AG08396 (cell line): ENCODE results near the gene GPC6.

Experiments
- DNase-seq: peaks from one replicate; pipeline ENCODE4 v3.0.0; 2012; ENCODE audit warnings: low spot score, mixed read lengths

GPC6 gene

DNA sequence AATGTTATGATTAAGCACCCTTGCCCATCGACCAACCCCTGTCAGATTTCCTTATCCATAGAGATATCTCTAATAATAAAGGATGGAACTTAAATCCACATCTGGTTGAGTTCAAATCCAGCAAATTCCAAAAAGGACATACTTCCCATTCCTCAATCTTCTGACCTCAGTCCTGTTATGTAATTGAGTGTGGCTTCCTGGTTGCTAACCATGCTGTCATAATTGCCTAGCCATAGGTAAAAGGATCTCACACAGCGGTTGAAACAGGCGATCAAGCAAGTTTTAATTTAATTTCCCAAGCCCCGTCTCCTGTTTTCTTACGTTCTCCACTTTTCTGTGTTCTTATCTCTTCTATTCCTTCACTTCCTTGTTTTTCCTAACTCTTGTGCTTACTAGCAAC, 550.3 kb downstream of the GPC6 start:
- DNase-seq = peak; percentile 9

DNA sequence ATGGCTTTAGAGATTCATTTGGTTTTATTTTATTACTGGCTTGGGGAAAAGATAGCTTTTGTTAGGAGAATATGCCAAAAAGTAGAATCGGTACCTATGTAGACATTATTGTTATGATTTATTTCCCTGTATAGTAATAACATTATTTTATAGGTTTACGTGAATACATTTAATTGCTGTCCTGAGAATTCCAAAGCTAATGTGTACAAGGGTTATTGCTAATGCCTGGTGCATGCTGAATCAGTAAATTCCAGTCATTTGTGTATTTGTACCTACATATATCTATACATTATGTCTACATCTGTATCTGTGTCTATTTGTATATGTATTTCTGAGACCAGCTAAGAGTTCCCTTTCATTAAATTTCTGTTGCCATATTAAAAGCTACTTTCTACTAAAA, 550.9 kb downstream of the GPC6 start:
- no peak for DNase-seq

DNA sequence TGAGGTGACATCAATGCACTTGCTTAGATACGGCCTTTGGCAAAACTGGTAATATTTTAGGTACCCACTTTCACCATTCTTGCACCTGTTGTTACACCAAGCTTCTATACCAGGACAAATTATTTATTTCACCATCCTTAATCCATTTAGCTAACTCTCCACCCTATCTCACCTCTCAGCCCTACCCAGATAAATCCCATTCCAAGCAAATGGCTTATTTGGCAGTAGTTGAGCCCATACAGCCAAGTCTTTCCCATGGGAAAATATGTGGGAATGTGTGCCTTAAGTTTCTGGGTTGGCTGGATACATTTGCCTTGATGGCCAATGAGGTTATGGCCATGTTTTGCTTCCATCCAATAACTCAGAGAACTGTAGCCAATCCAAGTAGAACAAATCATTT, 551.9 kb downstream of the GPC6 start:
- DNase-seq = no peak

DNA sequence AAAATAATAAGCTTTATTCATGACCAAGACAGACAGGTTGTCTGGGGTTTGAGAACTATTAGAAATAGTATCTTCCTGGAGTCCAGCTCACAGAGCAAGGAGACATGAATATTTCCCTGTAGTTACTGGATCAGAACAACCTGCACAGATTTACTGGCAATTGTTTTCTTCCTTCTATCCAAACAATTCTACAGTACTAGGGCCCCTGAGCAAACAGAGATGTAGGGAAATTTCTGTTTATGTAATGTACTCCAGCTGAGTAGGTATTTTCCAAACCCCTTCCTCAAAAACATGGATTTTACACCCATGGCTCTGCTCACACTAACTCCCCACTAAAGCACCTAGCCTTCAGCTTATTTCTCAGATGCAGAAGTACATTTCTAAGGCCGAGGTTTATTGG, 557.6 kb downstream of the GPC6 start:
- no peak for DNase-seq

DNA sequence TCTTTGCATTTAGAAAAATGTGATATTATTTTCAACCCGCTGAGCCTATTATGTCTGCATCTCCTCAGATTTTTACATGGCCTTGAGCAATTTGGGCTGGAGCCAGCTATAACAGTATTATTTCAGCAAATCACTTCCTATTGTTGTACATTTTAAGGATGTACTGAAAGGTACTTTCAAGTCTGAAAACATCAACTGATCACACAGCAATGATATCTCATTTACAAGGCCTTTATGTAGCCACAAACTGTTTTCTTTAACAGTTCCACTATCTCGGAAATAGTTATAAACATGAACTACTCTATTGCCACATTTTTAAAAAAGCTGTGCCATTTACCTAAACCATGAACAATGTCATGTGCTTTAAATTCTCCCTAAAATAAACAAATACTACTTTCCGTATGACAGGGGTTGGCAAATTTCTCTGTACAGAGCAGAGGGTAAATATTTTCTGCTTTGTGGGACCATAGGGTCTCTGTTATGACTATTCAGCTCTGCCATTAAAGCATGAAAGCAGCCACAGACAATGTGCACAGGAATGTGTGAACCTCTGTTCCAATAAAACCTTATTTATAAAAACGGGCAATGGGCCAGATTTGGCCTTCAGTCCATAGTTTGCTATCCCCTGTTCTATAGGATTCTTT, 560.4 kb downstream of the GPC6 start:
- no peak for DNase-seq

DNA sequence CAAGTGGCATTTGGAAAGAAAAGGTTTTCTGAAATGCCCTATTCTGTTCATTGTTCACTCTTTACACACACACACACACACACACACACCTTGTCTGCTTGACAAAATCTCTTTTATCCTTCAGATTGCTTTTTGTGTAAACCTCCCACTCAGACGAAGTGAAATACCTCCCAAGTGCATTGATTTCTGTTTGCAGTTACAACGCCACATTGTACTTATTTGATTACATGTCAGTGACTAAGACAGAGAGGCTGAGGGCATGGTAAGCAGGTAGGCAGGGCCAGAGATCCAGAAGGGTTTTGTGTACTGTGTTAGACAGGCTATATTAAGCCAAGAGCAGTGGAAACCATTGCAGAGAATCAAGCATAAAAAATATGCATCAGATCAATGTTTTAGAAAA, 561.8 kb downstream of the GPC6 start:
- no peak for DNase-seq

DNA sequence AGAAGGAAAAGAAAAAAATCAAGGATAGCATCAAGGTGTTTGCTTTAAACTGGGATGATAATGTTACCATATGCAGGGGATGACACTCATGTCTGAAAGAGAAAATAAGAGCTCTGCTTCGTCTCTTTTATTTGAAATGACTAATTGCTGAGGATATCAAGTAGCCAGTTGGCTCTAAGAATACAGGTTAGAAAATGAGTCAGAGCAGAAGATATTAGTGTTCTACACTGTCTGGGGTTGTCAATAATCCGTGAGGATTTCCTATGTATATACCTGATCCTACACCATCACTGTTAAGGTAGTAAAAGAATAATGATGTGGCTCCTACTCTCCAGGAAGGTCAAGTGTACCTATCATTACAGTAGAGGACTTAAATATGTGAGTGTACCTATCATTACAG, 562.5 kb downstream of the GPC6 start:
- no peak for DNase-seq

DNA sequence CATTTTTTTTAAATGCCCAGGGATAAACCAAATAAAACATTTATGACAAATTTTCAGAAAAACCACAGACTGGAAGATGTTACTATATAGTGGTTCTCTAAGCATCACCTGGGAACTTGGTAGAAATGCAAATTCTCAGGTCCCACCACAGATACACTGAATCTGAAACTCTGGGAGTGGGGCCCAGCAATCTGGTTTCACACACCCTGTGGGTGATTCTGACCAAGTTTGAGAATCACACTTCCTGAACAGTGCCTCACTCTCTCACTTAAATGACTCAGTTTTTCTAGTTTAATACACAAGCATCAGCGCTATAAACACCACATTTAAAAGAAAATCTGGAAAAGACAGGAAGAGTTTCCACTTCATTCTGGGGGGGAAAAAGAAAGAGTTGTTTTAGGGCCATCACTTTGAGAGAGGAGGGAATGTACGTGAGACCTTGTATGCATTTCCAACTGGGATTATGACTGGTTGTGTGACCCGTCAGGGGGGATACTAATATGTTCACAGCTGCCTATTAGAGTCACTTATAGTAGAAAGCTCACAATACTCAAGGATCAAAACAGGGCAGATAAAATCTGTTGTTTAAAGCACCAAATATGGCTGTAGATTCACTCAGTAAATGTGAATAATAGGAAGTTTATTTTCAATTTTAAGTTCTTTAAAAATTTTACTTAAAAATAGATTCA, 567.7 kb downstream of the GPC6 start:
- no peak for DNase-seq

DNA sequence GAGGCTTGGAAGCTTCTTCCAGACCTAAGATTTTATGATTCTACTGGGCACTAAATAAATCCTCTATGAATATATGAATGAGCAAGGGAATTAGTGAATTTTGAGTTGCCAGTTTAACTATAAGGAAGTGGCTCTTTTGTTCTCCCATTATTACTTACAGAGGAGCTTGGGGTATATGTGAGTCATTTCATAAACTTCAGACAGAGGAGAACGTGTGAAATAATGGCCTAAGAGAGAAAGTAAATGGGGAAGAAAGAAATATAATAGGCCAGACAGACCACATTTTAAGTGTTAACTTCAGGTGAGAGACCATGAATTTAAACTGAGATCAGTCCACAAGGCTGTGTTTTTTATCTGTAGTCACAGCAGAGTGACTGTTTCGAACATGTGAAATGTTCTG, 570.9 kb downstream of the GPC6 start:
- DNase-seq = no peak

DNA sequence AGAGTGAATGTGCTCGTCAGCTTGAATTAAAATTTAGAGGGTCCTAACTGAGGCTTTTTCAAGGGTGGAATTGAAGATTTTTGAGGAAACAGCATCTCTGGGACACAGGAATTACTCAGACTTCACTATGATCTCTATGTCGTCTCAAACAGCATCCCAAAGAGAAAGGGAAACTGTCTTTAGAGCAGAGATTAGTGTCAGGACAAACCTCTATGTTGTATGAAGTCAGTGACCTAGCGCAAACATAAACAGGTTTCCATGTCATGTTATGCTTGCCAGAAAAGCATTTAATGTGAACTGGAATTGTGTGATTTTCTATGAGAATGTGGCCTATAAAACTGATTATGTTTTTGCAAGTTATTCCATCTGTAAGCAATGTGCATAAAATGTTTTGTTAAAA, 573.7 kb downstream of the GPC6 start:
- DNase-seq = no peak

DNA sequence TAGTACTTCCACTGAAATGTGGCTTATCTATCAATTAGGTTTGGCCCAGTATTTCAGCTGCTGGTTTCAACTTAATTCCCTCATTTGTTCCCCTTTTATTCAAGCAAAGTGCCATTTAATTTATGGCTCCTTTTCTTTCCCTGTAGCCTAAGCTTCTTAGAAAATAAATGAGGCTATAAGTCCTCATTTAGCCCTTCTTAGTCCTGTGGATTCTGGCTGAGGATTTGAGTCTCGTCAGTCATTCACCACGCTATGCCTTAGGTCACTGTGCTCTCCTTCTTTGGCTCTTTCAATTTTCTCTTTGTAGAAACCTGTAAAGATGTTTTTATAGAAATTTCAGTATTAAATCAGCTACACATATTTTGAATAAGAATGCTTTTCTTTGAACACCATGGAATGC, 579.1 kb downstream of the GPC6 start:
- DNase-seq = no peak

DNA sequence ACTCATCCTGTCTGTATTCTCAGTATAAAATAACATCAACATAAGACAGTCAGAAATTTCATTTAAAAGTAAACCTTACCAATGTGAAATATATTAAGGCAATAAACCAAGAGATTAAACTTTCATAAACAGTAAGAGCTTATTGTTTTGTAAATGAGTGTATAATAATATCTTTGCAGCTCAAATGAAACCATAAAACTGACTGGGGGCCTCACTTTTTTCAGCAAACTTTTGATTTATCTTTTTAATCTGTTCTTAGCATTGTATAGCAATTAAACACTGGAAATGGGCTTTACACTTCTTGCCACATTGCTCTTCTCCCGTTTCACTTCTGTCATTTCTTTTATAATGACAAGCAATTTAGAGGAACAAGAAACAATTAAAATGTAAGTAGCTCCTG, 580.3 kb downstream of the GPC6 start:
- DNase-seq = no peak

DNA sequence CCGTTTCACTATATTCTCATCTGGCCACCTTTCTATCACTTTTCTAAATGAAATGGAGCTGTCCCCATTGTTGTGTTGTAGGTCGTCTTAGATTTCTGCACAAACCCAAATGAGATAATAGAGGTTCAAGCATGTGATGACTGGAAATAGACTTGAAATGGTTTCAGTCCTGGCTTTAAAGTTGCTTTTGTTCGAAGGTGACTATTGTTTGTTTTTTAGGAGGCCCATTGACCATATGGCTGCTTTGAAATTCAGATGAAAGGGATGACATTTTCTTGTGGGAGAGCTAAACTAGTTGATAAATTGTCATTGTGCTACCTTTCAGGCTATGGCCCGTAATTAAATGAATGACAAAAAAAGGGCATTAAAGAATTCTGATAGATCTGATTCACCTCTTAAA, 583.7 kb downstream of the GPC6 start:
- DNase-seq = no peak

DNA sequence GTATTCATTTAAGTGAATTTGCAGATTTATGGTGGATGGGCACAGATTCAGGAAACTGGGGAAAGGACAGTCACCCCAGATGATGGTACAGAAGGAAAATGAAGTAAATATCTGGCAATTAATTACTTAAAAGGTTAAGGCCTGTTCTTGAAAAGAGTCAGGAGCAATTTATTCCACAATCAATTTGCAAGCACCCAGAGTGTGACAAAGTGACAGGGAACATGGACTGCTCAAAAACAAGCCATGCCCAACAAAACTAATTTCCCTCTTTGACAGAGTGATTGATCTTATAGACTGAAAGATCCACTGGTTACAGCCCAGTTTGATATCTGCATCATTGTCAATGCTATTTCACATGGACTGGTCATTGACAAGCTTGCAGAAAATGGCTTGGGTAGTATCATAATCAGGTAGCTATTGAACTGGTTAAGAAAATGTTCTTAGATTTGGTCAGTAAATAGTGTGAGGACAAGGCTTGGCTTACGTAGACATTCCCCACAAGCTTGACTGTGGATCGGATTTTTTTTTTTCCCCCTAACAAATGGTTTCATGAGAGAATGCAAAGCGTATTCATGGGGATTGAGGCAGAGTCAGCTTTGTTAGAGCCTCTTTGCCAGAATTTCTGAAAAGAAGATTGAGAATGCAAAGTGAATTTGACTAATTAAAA, 584.6 kb downstream of the GPC6 start:
- no peak for DNase-seq

DNA sequence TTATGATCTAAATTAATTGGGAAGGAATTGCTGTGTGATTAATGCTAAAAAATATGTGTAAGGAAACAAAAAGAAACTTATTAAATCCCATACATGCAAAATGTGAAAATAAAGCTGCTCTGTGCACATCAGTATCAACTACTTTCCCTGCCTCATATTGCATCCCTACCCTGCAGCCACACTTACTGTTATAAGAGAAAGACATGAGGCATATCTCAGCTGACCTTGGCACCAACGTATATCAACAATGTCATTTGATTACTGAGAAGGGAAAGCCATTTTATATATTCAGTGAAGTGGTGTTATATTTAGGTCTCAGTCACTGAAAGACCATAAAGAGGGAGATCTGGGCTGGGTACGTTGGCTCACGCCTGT, 585.1 kb downstream of the GPC6 start:
- DNase-seq = no peak

DNA sequence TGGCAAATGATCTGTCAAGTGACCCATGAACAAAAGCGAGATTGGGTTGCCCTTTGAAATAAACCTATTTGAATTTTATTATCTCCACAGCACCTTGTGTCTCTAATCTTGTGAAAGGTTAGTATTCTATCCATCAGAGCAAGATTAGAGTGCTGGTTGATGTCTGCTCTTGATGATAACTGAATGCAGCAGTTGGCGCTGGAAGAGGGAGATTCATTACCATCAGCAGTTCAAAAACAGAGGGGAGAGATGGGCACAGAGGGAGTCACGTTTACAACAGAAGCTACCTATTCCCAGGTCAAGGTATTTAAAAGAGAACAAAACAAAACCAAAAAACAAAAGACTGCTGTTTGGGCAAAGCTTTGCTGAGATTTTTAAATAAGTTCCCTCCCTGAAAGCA, 588.1 kb downstream of the GPC6 start:
- DNase-seq = no peak

DNA sequence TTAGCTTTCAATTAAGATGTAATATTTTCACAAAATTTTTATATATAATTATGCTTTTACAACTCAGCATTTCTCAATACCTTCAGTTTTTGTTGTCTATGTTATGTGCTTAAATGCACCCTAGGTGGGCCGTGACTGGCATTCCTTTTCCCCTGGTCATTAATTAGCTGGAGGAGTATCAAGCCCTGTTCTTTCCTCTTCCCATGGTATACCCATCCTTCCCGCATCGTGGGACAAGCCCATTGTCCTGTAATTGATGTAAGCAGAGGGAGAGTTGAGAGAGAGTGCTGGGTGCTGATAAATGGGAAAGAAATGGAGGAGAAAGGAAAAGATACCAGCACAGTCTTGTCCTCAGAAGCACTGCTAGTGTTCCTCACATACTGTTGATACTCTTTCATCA, 591.7 kb downstream of the GPC6 start:
- DNase-seq = no peak

DNA sequence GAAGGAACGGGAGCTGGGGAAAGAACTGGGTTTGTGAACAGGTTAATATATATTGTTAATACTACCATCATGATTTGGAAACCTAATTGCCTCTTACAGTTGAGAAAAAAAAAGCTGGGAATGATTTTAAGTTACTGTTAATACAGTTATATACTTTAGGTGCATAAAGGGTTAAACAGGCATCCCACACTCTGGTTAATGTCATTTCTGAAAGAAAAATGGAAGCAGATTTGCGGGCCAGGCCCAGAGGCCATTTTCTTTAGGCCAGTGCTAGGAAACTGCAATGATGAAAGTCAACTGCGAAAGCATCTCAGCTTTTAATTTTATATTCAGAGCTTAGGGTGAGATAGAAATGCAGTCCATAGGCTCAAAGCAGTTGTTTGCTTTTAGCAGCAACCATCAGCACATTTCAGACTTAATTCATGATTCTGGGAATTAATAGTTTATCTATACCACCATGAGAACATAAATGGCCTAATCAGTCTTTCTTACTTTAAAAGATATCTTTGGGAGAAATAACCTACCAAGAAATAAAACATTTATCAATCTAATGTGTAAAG, 592.8 kb downstream of the GPC6 start:
- DNase-seq = no peak

DNA sequence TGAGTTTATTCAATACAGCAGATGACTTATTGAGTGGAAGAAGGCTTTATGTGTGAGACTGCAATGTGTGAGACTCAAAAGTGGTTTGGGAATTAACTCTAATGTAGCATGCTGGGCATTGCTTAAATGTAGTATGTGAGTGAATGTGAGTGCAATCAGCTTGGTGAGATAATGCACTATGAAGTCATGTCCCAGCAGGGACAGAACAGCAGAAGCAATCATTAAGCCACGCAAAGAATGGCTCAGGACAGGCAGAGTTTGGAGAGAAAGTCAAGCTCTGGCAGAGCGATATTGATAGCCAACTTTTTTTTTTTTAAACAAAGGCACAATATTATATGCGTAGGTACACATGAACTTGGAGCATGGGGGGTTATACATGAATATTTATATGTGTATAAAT, 597.7 kb downstream of the GPC6 start:
- no peak for DNase-seq

DNA sequence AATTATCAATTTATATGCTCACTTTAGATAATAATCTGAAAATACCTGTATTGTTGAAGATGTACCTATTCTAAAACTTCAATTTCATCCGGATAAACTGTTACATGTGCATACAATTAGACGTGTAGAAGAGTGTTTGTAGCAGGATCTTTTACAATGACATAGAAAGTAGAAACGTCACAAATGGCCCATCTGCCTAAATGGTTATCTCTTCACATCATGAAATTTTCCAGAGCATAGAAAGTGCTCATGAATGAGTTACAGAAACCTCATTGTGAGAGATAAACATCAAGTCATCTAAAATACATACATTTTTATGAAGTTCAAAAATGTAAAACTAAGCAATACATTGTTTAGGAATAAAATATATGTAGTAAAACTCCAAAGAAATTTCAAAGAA, 607.4 kb downstream of the GPC6 start:
- no peak for DNase-seq

DNA sequence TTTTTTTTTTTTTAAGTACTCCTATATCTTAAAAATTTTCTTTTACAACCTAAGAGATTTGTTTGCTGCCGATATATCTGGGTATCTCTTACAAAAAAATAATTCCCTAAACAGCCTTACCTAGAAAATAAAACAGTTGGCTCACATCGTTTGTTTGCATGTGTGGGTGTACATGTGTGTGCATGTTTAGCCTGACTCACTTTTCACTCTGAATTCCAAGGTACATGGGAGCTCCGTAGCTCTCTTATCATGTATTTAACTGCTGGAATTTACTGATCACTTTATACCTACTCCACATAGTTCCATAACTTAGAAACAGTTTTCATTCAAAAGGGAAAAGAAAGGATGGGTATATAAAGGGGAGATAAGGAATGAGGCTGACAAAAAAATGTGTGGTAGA, 616.5 kb downstream of the GPC6 start:
- DNase-seq = no peak

DNA sequence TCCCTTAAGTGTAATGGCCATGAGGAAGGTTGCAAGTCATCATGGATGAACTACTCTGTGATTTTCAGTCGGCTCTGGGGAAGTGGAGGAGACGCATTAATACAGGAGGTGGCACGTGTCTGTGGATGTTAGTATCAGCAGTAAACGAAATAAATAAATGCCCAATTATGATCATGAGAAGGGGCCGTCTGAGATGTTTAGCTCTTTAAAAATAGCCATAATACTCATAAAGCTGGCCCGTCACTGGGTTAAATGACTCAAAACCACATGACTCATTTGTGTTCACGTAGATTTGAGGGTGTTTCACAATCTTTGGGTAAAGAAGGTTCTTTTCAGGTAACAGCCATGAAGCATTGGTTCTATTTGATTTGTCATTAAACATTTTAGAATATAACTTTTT, 620.6 kb downstream of the GPC6 start:
- DNase-seq = peak; percentile 52

DNA sequence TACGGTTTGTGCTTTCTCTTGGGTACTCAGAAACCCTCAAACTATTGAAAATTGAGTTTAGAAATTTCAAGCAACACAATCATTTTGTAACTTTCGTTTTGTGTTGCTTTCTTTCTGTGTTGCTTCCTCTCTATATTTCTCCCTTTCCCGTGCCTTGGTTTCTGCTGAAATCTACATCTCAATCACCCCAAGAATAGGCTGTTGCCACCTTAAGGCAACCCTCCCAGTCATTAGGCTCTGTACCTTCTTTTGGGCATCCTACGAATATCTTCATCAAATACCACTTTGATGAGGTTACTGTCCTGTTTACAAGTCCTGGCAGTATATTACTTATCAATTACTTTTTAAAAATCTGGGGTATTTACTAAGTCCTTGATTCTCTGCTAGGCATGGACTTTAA, 621.6 kb downstream of the GPC6 start:
- DNase-seq = no peak

DNA sequence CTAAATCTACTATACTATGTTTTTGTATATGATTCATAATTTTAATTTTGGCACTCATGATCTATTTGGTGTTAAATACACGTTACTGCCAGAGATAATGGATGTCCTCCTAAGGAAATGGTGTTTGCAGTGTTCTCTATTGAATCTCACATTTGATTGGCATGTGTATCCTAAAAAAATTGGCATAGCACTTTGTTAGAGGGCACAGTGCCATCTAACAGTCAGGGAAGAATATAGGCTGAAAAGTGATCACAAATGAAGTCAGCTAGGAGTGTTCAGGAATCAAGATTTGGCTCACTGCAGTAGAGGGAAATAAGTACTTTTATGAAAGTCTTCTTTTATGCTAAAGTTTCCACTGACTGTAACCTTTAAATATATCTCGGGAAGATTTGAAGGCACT, 624.6 kb downstream of the GPC6 start:
- DNase-seq = no peak
